ENCODE data around the gene SLC39A5.

- no peak for TF ChIP-seq CTCF (conservative IDR thresholded peaks at IDR 0.05 in 1 of 2, IDR thresholded peaks at IDR 0.05 in 1 of 2; ENCODE audit: extremely low read depth in 1 of 2, insufficient read depth in 1 of 2, low read depth in 1 of 2, low read length in 2 of 2)
- TF ChIP-seq EZH2 (IDR thresholded peaks at IDR 0.05; ENCODE audit: borderline replicate concordance, low read length), result no peak
Measured at GRCh38 chr12:56260380-56260779, 30.5 kb downstream of the SLC39A5 start.
